ENCODE results near the gene KCNS1. TPM values are rescaled to one million over a fixed set of nuclear protein-coding genes. Genes with fewer than 3 reads are reported as not detected.

Gene KCNS1
- total RNA-seq, 1 experiment from 2014 or later: 0.98 TPM

GRCh38 chr20:45052698-45053429 lies 48.1 kb downstream of the KCNS1 start:
- Mint-ChIP-seq H3K36me3 (ENCODE audit: insufficient read depth in 1 of 3, low read depth in 3 of 3) (peaks cover 0 to 10% (median 7%) of the 10 kb centered on the region in 3 experiments; a peak in 2 of 7 replicates), H3K27ac (peak overlapping the region; percentile 54 to 84 (median 60); a peak in 4 of 7 replicates), H3K4me3 (no peak overlapping the region), H3K9me3 (no peaks in the 10 kb centered on the region), H3K4me1 (peaks cover 17 to 24% of the 10 kb centered on the region in 2 experiments), H3K27me3 (ENCODE audit: low read depth) (no peaks in the 10 kb centered on the region)
- no peak for DNase-seq
- Histone ChIP-seq H2BK15ac (ENCODE audit: low read depth, low read length) (no peak overlapping the region), H3K79me2 (ENCODE audit: insufficient read depth, low read length) (no peaks in the 10 kb centered on the region), H3K4ac (ENCODE audit: low read depth, low read length) (no peak overlapping the region), H2BK20ac (ENCODE audit: low read depth, low read length, poor library complexity, severe bottlenecking) (no peak overlapping the region), H3T11ph (ENCODE audit: low read length) (no peak overlapping the region), H3K9ac (ENCODE audit: extremely low read depth, insufficient read length, low read length) (no peak overlapping the region), H2BK12ac (ENCODE audit: insufficient read length, low read depth, low read length) (no peak overlapping the region), H3K56ac (ENCODE audit: insufficient read length, low read depth, low read length) (no peak overlapping the region), H3K14ac (ENCODE audit: insufficient read depth, low read length) (no peak overlapping the region), H3K18ac (ENCODE audit: insufficient read length, low read depth, low read length) (no peak overlapping the region), H4K91ac (ENCODE audit: insufficient read length, low read depth, low read length) (no peak overlapping the region), H3K27ac (ENCODE audit: insufficient read length, low read depth, low read length) (no peak overlapping the region), H2BK5ac (ENCODE audit: insufficient read length, low read length) (no peak overlapping the region), H4K20me1 (ENCODE audit: control insufficient read depth, insufficient read depth, insufficient read length) (no peaks in the 10 kb centered on the region), H3K27me3 (ENCODE audit: insufficient read depth, low read length) (no peaks in the 10 kb centered on the region), H3K79me1 (ENCODE audit: insufficient read depth, low read depth, low read length, poor library complexity, severe bottlenecking) (peaks cover 4% of the 10 kb centered on the region), H3K4me1 (ENCODE audit: insufficient read depth, low read length) (no peaks in the 10 kb centered on the region), H3K9me3 (ENCODE audit: control insufficient read depth, low read depth, low read length) (no peaks in the 10 kb centered on the region), H3K23me2 (ENCODE audit: insufficient read length, low read depth, low read length, poor library complexity, severe bottlenecking) (no peaks in the 10 kb centered on the region), H2AFZ (ENCODE audit: low read length) (no peak overlapping the region), H3K4me2 (ENCODE audit: insufficient read depth, insufficient read length, low read length) (no peak overlapping the region), H3K23ac (ENCODE audit: insufficient read length, low read depth, low read length) (no peak overlapping the region), H2AK5ac (ENCODE audit: insufficient read length, low read length) (no peak overlapping the region), H4K8ac (replicated peaks; ENCODE audit: insufficient read length, low read depth, low read length) (no peak overlapping the region), H4K5ac (ENCODE audit: insufficient read length, low read depth, low read length) (no peak overlapping the region), H2BK120ac (ENCODE audit: low read depth, low read length, poor library complexity, severe bottlenecking) (no peak overlapping the region)
- TF ChIP-seq CTCF (conservative IDR thresholded peaks at IDR 0.05): no peak
- WGBS (ENCODE audit: extremely low coverage, insufficient read length, low lambda C conversion rate): no CpG with 5 or more reads among the region's 7 CpGs
